ENCODE data around the gene GABPB1.
"Not testable (repeated sequence)": the region's sequence is repeated elsewhere in the genome, so short reads cannot be mapped to it uniquely, and the experiment has no call there.

The GABPB1 gene

GRCh38 chr15:50354838-50355618 lies at the start of gene GABPB1:
Gene GABPB1 (minus strand): TSS chr15:50355198. CDS start chr15:50309798, 45,400 bp downstream.
- DNase-seq = peak; percentile 95

- not testable (repeated sequence) for DNase-seq
These were observed 36.6 kb upstream of the GABPB1 start for GRCh38 chr15:50391561-50391960.

- no peak for DNase-seq
These were observed 35.7 kb upstream of the GABPB1 start for GRCh38 chr15:50390554-50391264.

GRCh38 chr15:50382408-50382807 lies 27.4 kb upstream of the GABPB1 start:
- DNase-seq = not testable (repeated sequence)

- no peak for DNase-seq
These were observed 26.4 kb upstream of the GABPB1 start for GRCh38 chr15:50381438-50381837.

GRCh38 chr15:50380089-50380488 lies 25.1 kb upstream of the GABPB1 start:
- no peak for DNase-seq

- DNase-seq = not testable (repeated sequence)
These were observed 24.4 kb upstream of the GABPB1 start for GRCh38 chr15:50379413-50379812.

- DNase-seq = no peak
These were observed 23.8 kb upstream of the GABPB1 start for GRCh38 chr15:50378776-50379175.

- no peak for DNase-seq
These were observed 23.1 kb upstream of the GABPB1 start for GRCh38 chr15:50377867-50378751.

- not testable (repeated sequence) for DNase-seq
These were observed 14.6 kb upstream of the GABPB1 start for GRCh38 chr15:50369564-50369963.

- no peak for DNase-seq
These were observed 11.0 kb upstream of the GABPB1 start for GRCh38 chr15:50365971-50366370.

- no peak for DNase-seq
These were observed 10.6 kb upstream of the GABPB1 start for GRCh38 chr15:50365570-50365969.

- no peak for DNase-seq
These were observed 8.6 kb upstream of the GABPB1 start for GRCh38 chr15:50363612-50364011.

- DNase-seq = no peak
These were observed 6.8 kb upstream of the GABPB1 start for GRCh38 chr15:50361756-50362155.

GRCh38 chr15:50358845-50359244 lies 3.8 kb upstream of the GABPB1 start:
- DNase-seq = no peak

GRCh38 chr15:50355980-50356379 lies 982 bp upstream of the GABPB1 start:
- DNase-seq = no peak

GRCh38 chr15:50355619-50355905 lies 564 bp upstream of the GABPB1 start:
- DNase-seq = no peak

- peak; percentile 83 for DNase-seq
These were observed 792 bp downstream of the GABPB1 start for GRCh38 chr15:50353975-50354837.

- DNase-seq = no peak
These were observed 1.6 kb downstream of the GABPB1 start for GRCh38 chr15:50353251-50353974.

- no peak for DNase-seq
These were observed 4.4 kb downstream of the GABPB1 start for GRCh38 chr15:50350621-50351020.

GRCh38 chr15:50345298-50345697 lies 9.7 kb downstream of the GABPB1 start:
- no peak for DNase-seq

- DNase-seq = no peak
These were observed 11.0 kb downstream of the GABPB1 start for GRCh38 chr15:50344006-50344464.
